ENCODE results near the gene HERC2. TPM values are rescaled to one million over a fixed set of nuclear protein-coding genes. Genes with fewer than 3 reads are reported as not detected.
"Not testable (repeated sequence)": the region's sequence is repeated elsewhere in the genome, so short reads cannot be mapped to it uniquely, and the experiment has no call there.

Gene HERC2
- total RNA-seq, 1 donor from 2014 or later = 49.1 TPM

DNA sequence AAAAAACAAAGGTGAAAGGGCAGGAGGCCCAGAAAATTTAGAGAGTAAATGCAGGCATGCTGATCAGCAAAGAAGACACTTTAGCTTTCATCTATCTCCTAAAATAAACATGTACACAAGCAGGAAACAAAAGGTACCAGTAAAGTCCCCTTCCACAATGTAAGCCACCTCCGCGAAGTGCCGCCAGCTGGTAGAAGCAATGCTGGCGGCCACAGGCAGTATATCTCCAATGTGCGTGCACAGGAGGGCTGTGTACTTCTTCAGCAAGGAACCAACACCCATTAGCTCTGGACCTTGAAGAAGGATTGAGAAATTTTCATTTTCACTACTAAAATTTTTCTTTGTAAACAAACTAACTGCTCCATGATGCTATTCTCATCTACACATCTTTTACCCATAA lies 75.4 kb downstream of the HERC2 start:
- Mint-ChIP-seq H3K4me1 (no peaks in the 10 kb centered on the region), H3K9me3 (peaks cover 6% of the 10 kb centered on the region), H3K4me3 (no peak overlapping the region), H3K27ac (no peak overlapping the region), H3K27me3 (no peaks in the 10 kb centered on the region), H3K36me3 (ENCODE audit: low read depth) (peaks cover 66% of the 10 kb centered on the region)
- no peak for ATAC-seq (ENCODE audit: low read depth)
- no peak for DNase-seq
- ChIA-PET CTCF (no interaction called here), POLR2A (no interaction called here)
- intact Hi-C loops (cut with micrococcal nuclease) = no loop called here
- TF ChIP-seq CTCF (IDR thresholded peaks at IDR 0.05) = no peak

- H3K4me1 Mint-ChIP-seq = no peaks in the 10 kb centered on the region
- TF ChIP-seq CTCF (IDR thresholded peaks at IDR 0.05) = no peak
- H3K27ac Mint-ChIP-seq = no peak overlapping the region
- ChIA-PET CTCF (no interaction called here), POLR2A (no interaction called here)
- no peak for ATAC-seq (ENCODE audit: low read depth)
- no peak overlapping the region for H3K4me3 Mint-ChIP-seq
- intact Hi-C loops (cut with micrococcal nuclease) = no loop called here
- H3K36me3 Mint-ChIP-seq (ENCODE audit: low read depth) = peaks cover 70% of the 10 kb centered on the region
- H3K27me3 Mint-ChIP-seq = no peaks in the 10 kb centered on the region
- DNase-seq = no peak
- H3K9me3 Mint-ChIP-seq = peaks cover 6% of the 10 kb centered on the region
These were observed 78.1 kb downstream of the HERC2 start for GRCh38 chr15:28243901-28244300.

DNA sequence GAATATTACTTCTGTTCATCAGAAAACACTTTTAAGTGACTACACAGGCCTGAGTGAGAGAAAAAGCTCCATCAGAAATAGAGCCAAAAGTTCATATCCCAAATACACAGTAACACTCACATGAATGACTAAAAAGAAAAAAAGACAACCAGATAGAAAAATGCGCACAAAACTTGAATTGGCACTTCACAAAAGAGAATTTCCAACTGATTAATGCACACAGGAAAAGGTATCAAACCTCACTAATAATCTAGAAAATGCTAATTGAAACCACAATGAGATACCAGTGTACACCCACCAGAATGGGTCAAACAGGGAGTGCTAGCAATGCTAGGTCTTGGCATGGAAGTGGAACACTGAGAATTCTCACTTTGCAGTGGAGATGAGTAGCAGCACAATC lies 78.6 kb downstream of the HERC2 start:
- Mint-ChIP-seq H3K4me3 (no peak overlapping the region), H3K27me3 (no peaks in the 10 kb centered on the region), H3K27ac (no peak overlapping the region), H3K9me3 (peaks cover 6% of the 10 kb centered on the region), H3K36me3 (ENCODE audit: low read depth) (peaks cover 68% of the 10 kb centered on the region), H3K4me1 (no peaks in the 10 kb centered on the region)
- ATAC-seq (ENCODE audit: low read depth) = no peak
- ChIA-PET CTCF (no interaction called here), POLR2A (no interaction called here)
- TF ChIP-seq CTCF (IDR thresholded peaks at IDR 0.05) = no peak
- DNase-seq = no peak
- intact Hi-C loops (cut with micrococcal nuclease) = no loop called here

DNA sequence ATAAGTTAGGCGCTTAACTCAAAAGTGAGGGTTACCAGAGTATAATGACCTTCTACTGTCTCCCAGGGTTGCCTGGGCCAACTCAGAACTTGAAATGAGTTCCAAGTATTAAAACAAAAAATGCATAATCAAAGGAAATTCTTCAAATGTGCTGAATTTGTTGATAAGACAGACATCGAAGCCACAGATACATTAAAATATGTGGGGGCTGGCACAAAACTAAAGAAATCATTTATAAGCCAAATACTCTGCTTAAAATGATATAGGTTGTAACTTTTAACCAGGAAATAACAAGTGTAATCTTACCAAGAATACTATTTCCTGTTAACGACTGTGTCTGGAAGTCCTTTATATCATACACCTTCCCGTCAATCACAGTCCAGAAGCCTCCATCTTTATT lies 83.7 kb downstream of the HERC2 start:
- POLR2A ChIA-PET; DNase-seq; H3K4me1 Mint-ChIP-seq; intact Hi-C loops (cut with micrococcal nuclease); H3K27ac Mint-ChIP-seq; H3K9me3 Mint-ChIP-seq; H3K4me3 Mint-ChIP-seq; ATAC-seq (ENCODE audit: low read depth); CTCF ChIA-PET; H3K27me3 Mint-ChIP-seq: not testable (repeated sequence)
- peaks cover 65% of the 10 kb centered on the region for H3K36me3 Mint-ChIP-seq (ENCODE audit: low read depth)

GRCh38 chr15:28231743-28232142 lies 90.2 kb downstream of the HERC2 start:
- H3K9me3 Mint-ChIP-seq; POLR2A ChIA-PET; ATAC-seq (ENCODE audit: low read depth); H3K27me3 Mint-ChIP-seq; CTCF ChIA-PET; H3K27ac Mint-ChIP-seq; H3K4me1 Mint-ChIP-seq; intact Hi-C loops (cut with micrococcal nuclease); H3K4me3 Mint-ChIP-seq; DNase-seq: not testable (repeated sequence)
- H3K36me3 Mint-ChIP-seq (ENCODE audit: low read depth) = peaks cover 60% of the 10 kb centered on the region

DNA sequence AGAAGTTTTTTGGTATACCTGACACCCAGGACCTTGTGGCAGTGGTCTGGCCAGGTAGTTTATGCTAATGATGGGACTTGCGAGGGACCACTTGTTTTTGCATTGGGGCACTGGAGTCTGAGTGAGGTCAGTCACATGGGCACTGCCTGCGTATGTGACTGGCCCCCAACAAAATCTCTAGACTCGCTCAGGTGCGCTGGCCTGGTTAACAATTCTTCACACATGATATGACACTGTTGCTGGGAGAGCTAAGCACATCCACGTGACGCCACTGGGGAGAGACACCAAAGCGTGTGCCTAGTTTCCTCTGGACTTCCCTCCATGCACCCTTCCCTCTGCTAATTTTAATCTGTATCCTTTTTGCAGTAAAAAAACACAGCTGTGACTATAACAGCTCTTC lies 90.6 kb downstream of the HERC2 start:
- H3K36me3 Mint-ChIP-seq (ENCODE audit: low read depth) = peaks cover 62% of the 10 kb centered on the region
- H3K4me3 Mint-ChIP-seq; CTCF ChIA-PET; H3K27ac Mint-ChIP-seq; DNase-seq; H3K27me3 Mint-ChIP-seq; intact Hi-C loops (cut with micrococcal nuclease); H3K4me1 Mint-ChIP-seq; POLR2A ChIA-PET; H3K9me3 Mint-ChIP-seq; ATAC-seq (ENCODE audit: low read depth): not testable (repeated sequence)

GRCh38 chr15:28228990-28229640 lies 92.9 kb downstream of the HERC2 start:
- H3K36me3 Mint-ChIP-seq (ENCODE audit: low read depth) = peaks cover 67% of the 10 kb centered on the region
- ATAC-seq (ENCODE audit: low read depth); H3K4me3 Mint-ChIP-seq; POLR2A ChIA-PET; intact Hi-C loops (cut with micrococcal nuclease); H3K27me3 Mint-ChIP-seq; DNase-seq; H3K27ac Mint-ChIP-seq; CTCF ChIA-PET; H3K4me1 Mint-ChIP-seq; H3K9me3 Mint-ChIP-seq: not testable (repeated sequence)

Data from activated B cell treated with CpG ODN at 0.5 μM for 24 hours (primary cell).